ES-I3 (cell line): ENCODE measurements around the gene HS3ST6.
A peak's percentile ranks its signal among the peaks of the same experiment; 100 is the strongest.

Experiments used
- H3K36me3 ChIP-seq: 2 replicates; pipeline ENCODE4 v1.6.1; 2013; ENCODE audit warnings: mild to moderate bottlenecking, low read length, control low read depth, moderate library complexity; ENCODE audit not compliant: insufficient read depth
- H3K4me1 ChIP-seq: 2 replicates; pipeline ENCODE4 v1.6.1; 2013; ENCODE audit warnings: mild to moderate bottlenecking, control low read depth, low read length; ENCODE audit not compliant: insufficient read depth
- H3K9ac ChIP-seq: 2 replicates; pipeline ENCODE4 v1.6.1; 2013; ENCODE audit warnings: low read depth, mild to moderate bottlenecking, low read length, moderate library complexity
- H3K9me3 ChIP-seq: 2 replicates; pipeline ENCODE4 v1.6.1; 2013; ENCODE audit warnings: mild to moderate bottlenecking, low read length, moderate library complexity; ENCODE audit not compliant: control insufficient read depth, insufficient read depth

HS3ST6 gene

GRCh38 chr16:1874854-1875253, 43.4 kb downstream of the HS3ST6 start:
- Histone ChIP-seq H3K36me3 (no peaks in the 10 kb centered on the region), H3K9ac (no peak overlapping the region), H3K9me3 (no peaks in the 10 kb centered on the region), H3K4me1 (no peaks in the 10 kb centered on the region)

GRCh38 chr16:1871974-1872635, 46.1 kb downstream of the HS3ST6 start, which contains the start of gene MEIOB:
Gene MEIOB, minus strand, starts transcription at chr16:1872164. Its CDS starts 3,989 bp downstream, at chr16:1868175.
- Histone ChIP-seq H3K36me3 (no peaks in the 10 kb centered on the region), H3K9me3 (no peaks in the 10 kb centered on the region), H3K4me1 (no peaks in the 10 kb centered on the region), H3K9ac (peak within 1 kb of the TSS; percentile 72)

DNA sequence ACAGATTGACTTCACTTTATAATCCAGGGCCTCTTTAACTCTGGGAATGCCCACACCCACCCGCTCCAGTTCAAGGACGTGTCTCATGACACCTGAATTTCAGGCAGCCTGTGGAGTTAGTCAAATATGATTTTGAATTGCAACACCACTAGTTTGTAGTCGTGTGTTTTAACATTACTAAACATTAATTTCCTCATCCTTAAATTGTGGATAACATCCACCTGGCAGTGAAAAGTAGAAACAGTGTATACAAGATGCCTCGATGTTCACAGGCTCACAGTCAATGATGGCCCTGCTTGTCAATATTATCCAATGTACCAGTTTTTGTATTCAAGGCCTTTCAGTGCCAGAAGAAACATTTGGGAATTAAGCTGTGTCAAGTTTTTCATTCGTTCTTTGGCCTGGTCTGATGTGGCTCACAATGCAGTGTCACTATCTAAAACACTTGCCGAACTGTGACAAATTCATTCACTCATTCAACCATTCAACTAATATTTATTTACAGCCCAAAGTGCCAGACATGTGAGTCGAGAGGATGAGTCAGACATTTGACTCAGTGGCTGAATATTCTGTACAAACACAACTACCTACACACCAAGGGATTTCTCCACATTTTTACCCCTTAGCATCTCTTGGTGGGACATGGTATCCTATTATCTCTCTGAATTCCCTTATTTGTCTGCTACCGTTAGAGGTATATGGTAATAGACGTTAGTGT, 47.7 kb downstream of the HS3ST6 start:
- Histone ChIP-seq H3K9ac (no peak overlapping the region), H3K36me3 (no peaks in the 10 kb centered on the region), H3K4me1 (no peaks in the 10 kb centered on the region), H3K9me3 (no peaks in the 10 kb centered on the region)

GRCh38 chr16:1865902-1866690, 52.1 kb downstream of the HS3ST6 start:
- Histone ChIP-seq H3K9ac (no peak overlapping the region), H3K4me1 (no peaks in the 10 kb centered on the region), H3K36me3 (no peaks in the 10 kb centered on the region)

DNA sequence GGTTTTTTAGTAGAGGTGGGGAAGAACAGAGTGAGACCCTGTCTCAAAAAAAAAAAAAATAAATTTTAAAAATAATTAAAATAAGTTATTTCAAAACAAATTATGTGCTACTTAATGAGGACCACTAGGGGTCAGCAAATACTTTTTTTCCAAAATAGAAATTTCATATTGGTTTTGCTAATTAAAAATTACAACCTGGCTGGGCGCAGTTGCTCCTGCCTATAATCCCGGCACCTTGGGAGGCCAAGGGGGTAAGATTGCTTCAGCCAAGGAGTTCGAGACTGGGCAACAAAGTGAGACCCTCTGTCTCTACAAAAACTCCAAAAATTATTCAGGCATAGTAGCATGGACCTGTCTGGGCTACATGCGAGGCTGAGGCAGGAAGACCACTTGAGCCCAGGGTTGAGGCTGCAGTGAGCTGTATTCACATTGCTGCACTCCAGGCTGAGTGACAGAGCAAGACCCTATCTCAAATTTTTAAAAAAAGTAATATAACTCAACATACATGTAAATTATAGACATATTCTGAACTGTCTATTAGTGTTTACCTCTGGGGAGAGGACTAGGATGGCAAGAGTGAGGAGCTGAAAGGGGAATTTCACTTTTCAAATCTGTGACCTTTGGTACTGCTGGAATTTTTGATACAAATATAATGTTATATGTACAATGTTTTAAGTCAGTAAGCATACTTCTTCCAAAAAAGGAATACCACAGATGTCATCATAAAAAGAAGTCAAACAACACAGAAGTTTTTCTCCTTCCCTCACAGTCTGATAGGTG, 54.3 kb downstream of the HS3ST6 start:
- H3K4me1 ChIP-seq, result no peaks in the 10 kb centered on the region

More at GRCh38 chr16:1865902-1866690, 52.1 kb downstream of the HS3ST6 start:
- H3K9me3 ChIP-seq, result no peaks in the 10 kb centered on the region

DNA sequence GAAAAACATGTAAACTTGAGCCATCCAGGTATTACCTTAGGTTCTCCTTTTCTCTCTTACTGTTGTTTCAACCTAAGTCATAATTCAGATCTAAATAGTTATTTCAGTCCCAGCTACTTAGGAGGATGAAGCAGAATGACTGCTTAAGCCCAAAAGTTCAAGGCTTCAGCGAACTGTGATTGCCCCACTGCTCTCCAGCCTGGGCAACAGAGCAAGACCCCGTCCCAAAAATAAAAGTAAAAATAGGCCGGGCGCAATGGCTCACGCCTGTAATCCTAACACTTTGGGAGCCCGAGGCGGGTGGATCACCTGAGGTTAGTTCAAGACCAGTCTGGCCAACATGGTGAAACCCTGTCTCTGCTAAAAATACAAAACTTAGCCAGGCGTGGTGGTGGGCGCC, 55.8 kb downstream of the HS3ST6 start:
- H3K9ac ChIP-seq, result no peak overlapping the region
- no peaks in the 10 kb centered on the region for H3K36me3 ChIP-seq
- H3K4me1 ChIP-seq, result no peaks in the 10 kb centered on the region
- no peaks in the 10 kb centered on the region for H3K9me3 ChIP-seq

More for the DNA sequence above, 54.3 kb downstream of the HS3ST6 start:
- Histone ChIP-seq H3K36me3 (no peaks in the 10 kb centered on the region), H3K9ac (no peak overlapping the region), H3K9me3 (no peaks in the 10 kb centered on the region)

GRCh38 chr16:1861730-1862129, 56.5 kb downstream of the HS3ST6 start:
- no peaks in the 10 kb centered on the region for H3K9me3 ChIP-seq
- H3K4me1 ChIP-seq, result no peaks in the 10 kb centered on the region
- no peak overlapping the region for H3K9ac ChIP-seq
- H3K36me3 ChIP-seq, result no peaks in the 10 kb centered on the region
